Stomach (tissue), 4 donors: ENCODE measurements around the gene C17orf50.

Experiments used
- CTCF ChIP-seq, 7 experiments: fragments of 450-650 bp in 4 of 7; fragments of 200-600 bp in 3 of 7; sonication (generic) in 3 of 7; IDR thresholded peaks; one replicate each; pipeline ENCODE4 v1.5.1; 2016 to 2019; ENCODE audit warnings: antibody characterized with exemption in 7 of 7, control low read depth in 2 of 7, mild to moderate bottlenecking in 1 of 7
- POLR2A ChIP-seq, 4 donors: fragments of 450-650 bp; IDR thresholded peaks; one replicate each; pipeline ENCODE4 v1.6.1; 2016; ENCODE audit warnings: antibody characterized with exemption in 4 of 4, control low read depth in 2 of 4, mild to moderate bottlenecking in 1 of 4, moderate library complexity in 1 of 4
- POLR2AphosphoS5 ChIP-seq, 3 donors: sonication (generic); formaldehyde crosslinking; IDR thresholded peaks; one replicate each; pipeline ENCODE4 v1.6.1; 2016; ENCODE audit warnings: antibody characterized with exemption in 3 of 3

GRCh38 chr17:35765756-35766488, 5.2 kb downstream of the C17orf50 start:
- TF ChIP-seq CTCF (IDR thresholded peaks at IDR 0.05) (no peak), POLR2AphosphoS5 (IDR thresholded peaks at IDR 0.05) (no peak), POLR2A (IDR thresholded peaks at IDR 0.05) (no peak)
